BE2C (cell line): ENCODE results near the gene C1QTNF1. TPM values are rescaled to one million over a fixed set of nuclear protein-coding genes. Genes with fewer than 3 reads are reported as not detected.
A peak's percentile ranks its signal among the peaks of the same experiment; 100 is the strongest.

Experiments
- DNase-seq: peaks from one replicate; pipeline ENCODE4 v3.0.0-alpha.2; 2020
- H3K27me3 ChIP-seq: fragments of 250-450 bp; sonication (Bioruptor Pico); 2 replicates; pipeline ENCODE4 v1.5.1; 2020; ENCODE audit warnings: mild to moderate bottlenecking
- H3K36me3 ChIP-seq: fragments of 250-450 bp; sonication (Bioruptor Pico); 2 replicates; pipeline ENCODE4 v1.5.1; 2020; ENCODE audit warnings: mild to moderate bottlenecking
- H3K4me1 ChIP-seq: fragments of 250-450 bp; sonication (Bioruptor Pico); 2 replicates; pipeline ENCODE4 v1.5.1; 2020
- H3K4me3 ChIP-seq: 2 replicates; pipeline ENCODE4 v1.5.1; 2011; ENCODE audit warnings: low read depth, low read length
- H3K9me3 ChIP-seq: fragments of 250-450 bp; sonication (Bioruptor Pico); 2 replicates; pipeline ENCODE4 v1.5.1; 2020
- polyA plus RNA-seq: library from polyadenylated mRNA; unstranded; fragments of >200 nt; gene quantifications from one replicate; pipeline ENCODE4 v1.2.1, GENCODE V29; 2012; ENCODE audit warnings: low read depth, missing spikeins; ENCODE audit not compliant: insufficient read length, insufficient read depth
- TF ChIP-seq, protein P1 (sequence below): IDR thresholded peaks from 2 replicates; pipeline ENCODE4 v1.5.1; 2012; ENCODE audit warnings: mild to moderate bottlenecking, low read depth, low read length

Gene C1QTNF1, protein sequence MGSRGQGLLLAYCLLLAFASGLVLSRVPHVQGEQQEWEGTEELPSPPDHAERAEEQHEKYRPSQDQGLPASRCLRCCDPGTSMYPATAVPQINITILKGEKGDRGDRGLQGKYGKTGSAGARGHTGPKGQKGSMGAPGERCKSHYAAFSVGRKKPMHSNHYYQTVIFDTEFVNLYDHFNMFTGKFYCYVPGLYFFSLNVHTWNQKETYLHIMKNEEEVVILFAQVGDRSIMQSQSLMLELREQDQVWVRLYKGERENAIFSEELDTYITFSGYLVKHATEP
- 11.1 TPM for polyA plus RNA-seq

DNA sequence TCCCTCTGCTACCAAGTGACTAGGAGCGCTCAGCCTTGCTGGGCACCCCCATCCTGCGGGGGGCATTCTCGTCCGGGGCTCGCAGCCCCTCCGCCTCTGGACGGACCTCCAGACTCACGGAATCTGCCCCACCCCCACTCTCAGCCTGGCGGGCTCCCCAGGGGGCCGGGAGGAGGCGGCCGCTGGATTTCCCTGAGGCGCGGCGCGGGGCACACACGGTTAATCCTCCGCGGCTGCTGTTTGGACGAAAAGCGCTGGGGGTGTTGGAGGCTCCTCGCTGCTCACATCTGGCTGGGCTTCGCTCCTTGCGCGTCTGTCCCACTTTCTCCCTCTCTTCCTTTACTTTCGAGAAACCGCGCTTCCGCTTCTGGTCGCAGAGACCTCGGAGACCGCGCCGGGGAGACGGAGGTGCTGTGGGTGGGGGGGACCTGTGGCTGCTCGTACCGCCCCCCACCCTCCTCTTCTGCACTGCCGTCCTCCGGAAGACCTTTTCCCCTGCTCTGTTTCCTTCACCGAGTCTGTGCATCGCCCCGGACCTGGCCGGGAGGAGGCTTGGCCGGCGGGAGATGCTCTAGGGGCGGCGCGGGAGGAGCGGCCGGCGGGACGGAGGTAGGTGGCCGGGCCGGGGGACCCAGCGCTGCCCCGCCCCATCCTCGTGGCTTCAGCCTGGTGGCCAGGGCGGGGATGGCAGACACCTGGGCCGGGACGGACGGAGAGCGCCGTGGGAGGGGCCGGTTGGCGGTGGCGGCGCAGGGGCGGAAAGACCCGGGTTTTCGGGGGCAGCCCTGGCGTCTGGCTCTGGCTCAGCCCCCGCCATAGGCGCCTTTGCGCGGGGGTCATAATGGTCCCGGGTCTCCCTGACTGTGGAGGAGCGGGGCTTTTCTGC lies at the start of gene C1QTNF1:
Gene C1QTNF1 (plus strand): TSS at position 284 of the 886 bp plus-strand sequence. CDS start 19,800 bp downstream, outside the sequence.
- Histone ChIP-seq H3K27me3 (peaks cover 18% of the 10 kb centered on the region), H3K4me1 (peaks cover 20% of the 10 kb centered on the region), H3K9me3 (no peaks in the 10 kb centered on the region), H3K4me3 (peak within 1 kb of the TSS; percentile 63), H3K36me3 (no peaks in the 10 kb centered on the region)
- TF ChIP-seq, protein P1, sequence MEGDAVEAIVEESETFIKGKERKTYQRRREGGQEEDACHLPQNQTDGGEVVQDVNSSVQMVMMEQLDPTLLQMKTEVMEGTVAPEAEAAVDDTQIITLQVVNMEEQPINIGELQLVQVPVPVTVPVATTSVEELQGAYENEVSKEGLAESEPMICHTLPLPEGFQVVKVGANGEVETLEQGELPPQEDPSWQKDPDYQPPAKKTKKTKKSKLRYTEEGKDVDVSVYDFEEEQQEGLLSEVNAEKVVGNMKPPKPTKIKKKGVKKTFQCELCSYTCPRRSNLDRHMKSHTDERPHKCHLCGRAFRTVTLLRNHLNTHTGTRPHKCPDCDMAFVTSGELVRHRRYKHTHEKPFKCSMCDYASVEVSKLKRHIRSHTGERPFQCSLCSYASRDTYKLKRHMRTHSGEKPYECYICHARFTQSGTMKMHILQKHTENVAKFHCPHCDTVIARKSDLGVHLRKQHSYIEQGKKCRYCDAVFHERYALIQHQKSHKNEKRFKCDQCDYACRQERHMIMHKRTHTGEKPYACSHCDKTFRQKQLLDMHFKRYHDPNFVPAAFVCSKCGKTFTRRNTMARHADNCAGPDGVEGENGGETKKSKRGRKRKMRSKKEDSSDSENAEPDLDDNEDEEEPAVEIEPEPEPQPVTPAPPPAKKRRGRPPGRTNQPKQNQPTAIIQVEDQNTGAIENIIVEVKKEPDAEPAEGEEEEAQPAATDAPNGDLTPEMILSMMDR: no peak
- peak; percentile 63 for DNase-seq

DNA sequence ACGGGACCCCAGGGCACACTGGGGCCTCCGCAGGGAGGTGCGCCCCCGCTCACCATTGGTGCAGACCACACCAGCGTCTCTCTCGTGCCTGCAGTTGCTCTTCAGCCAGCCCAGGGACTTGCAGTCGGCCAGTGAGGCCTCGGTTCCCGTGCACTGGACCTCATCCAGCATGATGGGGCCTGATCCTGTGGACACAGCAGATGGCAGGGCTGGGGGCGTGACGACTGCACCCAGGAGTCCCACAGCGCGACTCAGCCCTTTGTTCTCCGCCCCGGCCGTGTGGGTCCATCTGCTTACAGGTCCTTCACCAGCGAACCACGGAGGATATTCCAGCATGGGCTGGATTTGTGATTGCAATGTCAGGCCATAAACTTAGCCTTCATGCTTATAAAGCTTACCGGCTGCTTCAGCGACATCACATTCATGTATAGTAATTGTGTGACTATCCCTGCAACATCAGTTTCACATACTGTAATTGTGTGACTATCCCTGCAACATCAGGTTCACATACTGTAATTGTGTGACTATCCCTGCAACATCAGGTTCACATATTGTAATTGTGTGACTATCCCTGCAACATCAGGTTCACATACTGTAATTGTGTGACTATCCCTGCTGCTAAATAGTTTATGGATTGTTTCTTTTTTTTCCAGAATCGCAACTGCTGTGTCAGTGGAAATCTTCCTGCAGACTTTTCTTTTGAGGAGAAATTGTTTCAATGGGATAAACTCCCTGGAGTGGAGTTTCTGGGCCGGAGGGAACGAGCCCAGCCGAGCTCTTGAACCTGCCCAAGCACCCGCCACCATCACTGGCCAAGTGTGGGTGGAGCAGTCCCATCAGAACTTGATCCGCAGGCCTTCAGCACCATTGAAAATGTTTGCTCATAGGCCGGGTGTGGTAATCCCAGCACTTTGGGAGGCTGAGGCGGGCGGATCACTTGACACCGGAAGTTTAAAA lies 49.1 kb upstream of the C1QTNF1 start:
- Histone ChIP-seq H3K9me3 (no peaks in the 10 kb centered on the region), H3K27me3 (no peaks in the 10 kb centered on the region), H3K4me3 (no peak overlapping the region), H3K4me1 (peaks cover 29% of the 10 kb centered on the region), H3K36me3 (peaks cover 62% of the 10 kb centered on the region)
- TF ChIP-seq, protein P1: no peak
- peak; percentile 52 for DNase-seq

DNA sequence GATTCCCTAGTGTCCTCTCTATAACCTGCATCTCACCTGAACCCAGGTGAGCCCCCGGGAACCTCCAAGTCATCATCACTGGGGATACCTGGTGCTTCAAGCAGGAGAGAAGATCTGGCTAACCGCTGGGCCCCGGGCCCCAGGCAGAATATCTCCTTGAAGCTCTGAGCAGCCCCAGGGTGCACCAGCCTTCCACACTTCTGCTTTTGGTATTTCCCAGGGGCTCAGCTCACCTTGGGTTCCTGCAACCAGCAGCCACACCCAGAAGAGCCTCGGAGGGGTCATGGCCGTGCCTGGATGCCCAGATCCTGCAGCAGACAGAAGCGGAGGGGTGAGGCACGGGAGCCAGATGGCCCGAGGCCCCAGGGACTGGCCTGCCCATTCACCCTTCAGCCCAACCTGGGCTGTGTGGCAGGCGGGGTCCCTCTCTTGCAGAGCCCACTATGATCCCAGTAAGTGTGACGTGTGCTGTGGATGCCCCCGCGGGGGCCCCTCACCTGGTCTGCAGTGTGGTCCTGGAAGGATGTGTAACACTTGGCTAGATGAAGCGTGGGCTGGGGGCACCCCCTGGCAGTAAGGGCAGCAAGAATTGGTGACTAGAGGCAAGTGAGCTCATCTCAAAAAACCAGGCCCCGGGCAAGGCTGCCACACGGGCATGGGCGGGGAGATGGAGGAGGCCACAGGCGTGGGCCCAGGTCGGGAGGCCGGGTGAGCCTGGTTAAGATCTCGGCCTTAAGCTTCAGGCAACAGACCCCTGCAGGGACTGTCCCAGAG lies 46.9 kb upstream of the C1QTNF1 start:
- Histone ChIP-seq H3K9me3 (no peaks in the 10 kb centered on the region), H3K36me3 (peaks cover 40% of the 10 kb centered on the region), H3K27me3 (no peaks in the 10 kb centered on the region), H3K4me3 (peak overlapping the region; percentile 76), H3K4me1 (peaks cover 31% of the 10 kb centered on the region)
- TF ChIP-seq, protein P1: no peak
- no peak for DNase-seq

DNA sequence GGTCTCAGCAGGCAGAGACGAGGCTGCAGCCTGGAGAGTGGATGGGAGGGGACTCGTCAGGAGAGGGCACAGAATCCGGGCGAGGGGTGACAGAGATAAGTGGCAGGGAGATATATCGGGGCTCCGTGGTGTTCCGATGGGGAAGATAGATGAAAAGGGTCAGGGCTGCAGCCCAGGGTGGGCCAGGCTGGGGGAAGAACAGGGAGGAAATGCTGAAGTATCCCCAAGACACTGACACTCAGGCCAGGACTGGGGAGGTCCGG lies 46.4 kb upstream of the C1QTNF1 start:
- TF ChIP-seq, protein P1: no peak
- H3K9me3 ChIP-seq: no peaks in the 10 kb centered on the region
- H3K27me3 ChIP-seq: no peaks in the 10 kb centered on the region
- DNase-seq: no peak
- peak overlapping the region; percentile 76 for H3K4me3 ChIP-seq
- peaks cover 35% of the 10 kb centered on the region for H3K36me3 ChIP-seq
- H3K4me1 ChIP-seq: peaks cover 31% of the 10 kb centered on the region

DNA sequence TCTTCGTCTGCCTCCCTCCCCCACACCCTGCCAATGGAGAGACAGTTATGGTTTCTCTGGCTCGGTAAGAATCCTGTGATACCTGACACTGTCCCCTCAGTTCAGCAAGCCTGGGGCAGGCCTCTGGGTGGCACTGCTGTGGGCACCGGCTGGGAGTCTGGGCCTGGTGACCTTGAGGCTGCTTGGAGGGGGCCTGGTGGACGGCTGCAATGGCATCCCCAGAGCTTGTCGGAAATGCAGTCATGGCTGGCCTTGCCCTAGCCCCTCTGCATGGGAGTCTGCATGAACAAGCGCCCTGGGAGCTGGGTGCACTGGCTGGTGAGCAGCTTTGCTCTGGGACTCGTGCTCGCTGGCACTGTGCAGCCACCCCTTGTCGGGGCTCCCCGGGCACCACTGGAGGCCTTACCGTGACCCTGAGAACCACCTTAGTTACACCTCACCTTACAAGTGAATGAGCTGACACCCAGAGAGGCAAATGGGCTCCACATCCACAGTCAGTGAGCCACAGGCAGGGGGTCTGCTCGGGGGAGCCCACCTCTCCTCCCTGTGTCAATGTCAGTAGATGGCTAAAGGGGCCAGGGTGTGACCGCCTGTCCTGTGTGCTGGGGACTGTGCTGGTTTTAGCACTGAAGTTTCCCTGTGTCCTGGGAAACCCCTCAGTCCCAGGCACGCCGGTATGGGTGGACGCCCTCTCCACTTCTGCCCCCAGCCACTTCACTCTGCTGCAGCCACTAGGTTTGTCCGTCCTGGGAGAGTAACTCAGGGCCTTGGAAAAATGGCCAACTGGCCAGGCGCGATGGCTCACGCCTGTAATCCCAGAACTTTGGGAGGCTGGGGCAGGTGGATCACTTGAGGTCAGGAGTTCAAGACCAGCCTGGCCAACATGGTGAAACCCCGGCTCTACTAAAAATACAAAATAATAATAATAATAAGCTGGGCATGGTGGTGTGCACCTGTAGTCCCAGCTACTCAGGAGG lies 45.7 kb upstream of the C1QTNF1 start:
- peaks cover 31% of the 10 kb centered on the region for H3K4me1 ChIP-seq

More for the DNA sequence above, 45.7 kb upstream of the C1QTNF1 start:
- no peak for DNase-seq
- Histone ChIP-seq H3K27me3 (no peaks in the 10 kb centered on the region), H3K9me3 (no peaks in the 10 kb centered on the region), H3K36me3 (peaks cover 32% of the 10 kb centered on the region), H3K4me3 (peak overlapping the region; percentile 76)
- TF ChIP-seq, protein P1: peak; percentile 16; the same call in 1 of the 2 replicates
